ENCODE results near the gene LAMTOR2. TPM values are rescaled to one million over a fixed set of nuclear protein-coding genes. Genes with fewer than 3 reads are reported as not detected.

Gene LAMTOR2
- total RNA-seq, 1 donor from 2014 or later = 69.9 TPM

DNA sequence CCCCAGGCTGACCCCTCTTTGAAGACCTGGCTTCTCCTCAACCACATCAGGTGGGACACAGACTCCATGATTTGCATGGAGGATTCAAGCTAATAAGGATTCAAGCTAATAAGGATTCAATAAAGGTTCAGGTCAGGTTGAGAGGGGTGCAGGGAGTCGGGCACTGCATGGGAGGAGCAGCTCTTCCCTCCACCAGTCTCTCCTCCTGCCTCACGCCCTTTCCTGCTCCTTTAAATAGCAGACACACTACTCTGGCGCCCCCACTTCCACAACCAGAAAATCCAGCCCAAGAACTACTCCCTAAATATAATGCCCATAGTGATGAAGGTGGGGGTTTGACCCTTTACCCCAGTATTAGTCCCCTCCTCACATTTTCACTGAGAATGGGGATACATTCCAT, 20.6 kb downstream of the LAMTOR2 start:
- H3K27ac Mint-ChIP-seq = no peak overlapping the region
- H3K9me3 Mint-ChIP-seq = no peaks in the 10 kb centered on the region
- H3K36me3 Mint-ChIP-seq (ENCODE audit: low read depth) = no peaks in the 10 kb centered on the region
- intact Hi-C loops (cut with micrococcal nuclease) = no loop called here
- no peak overlapping the region for H3K4me3 Mint-ChIP-seq
- no peak for DNase-seq
- H3K27me3 Mint-ChIP-seq = peaks cover 45% of the 10 kb centered on the region
- peaks cover 2% of the 10 kb centered on the region for H3K4me1 Mint-ChIP-seq

DNA sequence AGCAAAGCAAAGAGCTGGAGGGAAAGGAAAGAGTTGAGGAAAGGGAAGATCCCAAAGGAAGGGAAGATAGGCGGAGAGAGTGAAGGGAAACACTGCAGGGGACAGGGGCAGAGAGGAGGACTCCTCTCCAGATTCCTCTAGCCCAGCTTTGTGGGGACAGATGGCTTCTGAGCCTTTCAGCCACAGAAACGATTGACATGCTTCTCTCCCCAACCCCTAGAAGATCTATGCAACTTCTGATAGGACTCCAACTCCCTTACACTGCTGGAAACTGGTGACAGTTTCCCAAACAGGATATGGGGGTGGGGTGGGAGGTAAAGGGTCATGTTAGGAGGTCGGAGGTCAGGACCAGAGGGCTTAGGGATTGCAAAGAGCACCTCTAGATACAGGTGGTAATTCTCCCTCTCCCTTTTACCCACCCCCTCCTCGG, 21.2 kb downstream of the LAMTOR2 start:
- H3K27me3 Mint-ChIP-seq = peaks cover 50% of the 10 kb centered on the region
- DNase-seq = no peak
- intact Hi-C loops (cut with micrococcal nuclease) = no loop called here
- H3K27ac Mint-ChIP-seq = no peak overlapping the region
- H3K4me1 Mint-ChIP-seq = peaks cover 2% of the 10 kb centered on the region
- no peaks in the 10 kb centered on the region for H3K9me3 Mint-ChIP-seq
- no peak overlapping the region for H3K4me3 Mint-ChIP-seq
- no peaks in the 10 kb centered on the region for H3K36me3 Mint-ChIP-seq (ENCODE audit: low read depth)

DNA sequence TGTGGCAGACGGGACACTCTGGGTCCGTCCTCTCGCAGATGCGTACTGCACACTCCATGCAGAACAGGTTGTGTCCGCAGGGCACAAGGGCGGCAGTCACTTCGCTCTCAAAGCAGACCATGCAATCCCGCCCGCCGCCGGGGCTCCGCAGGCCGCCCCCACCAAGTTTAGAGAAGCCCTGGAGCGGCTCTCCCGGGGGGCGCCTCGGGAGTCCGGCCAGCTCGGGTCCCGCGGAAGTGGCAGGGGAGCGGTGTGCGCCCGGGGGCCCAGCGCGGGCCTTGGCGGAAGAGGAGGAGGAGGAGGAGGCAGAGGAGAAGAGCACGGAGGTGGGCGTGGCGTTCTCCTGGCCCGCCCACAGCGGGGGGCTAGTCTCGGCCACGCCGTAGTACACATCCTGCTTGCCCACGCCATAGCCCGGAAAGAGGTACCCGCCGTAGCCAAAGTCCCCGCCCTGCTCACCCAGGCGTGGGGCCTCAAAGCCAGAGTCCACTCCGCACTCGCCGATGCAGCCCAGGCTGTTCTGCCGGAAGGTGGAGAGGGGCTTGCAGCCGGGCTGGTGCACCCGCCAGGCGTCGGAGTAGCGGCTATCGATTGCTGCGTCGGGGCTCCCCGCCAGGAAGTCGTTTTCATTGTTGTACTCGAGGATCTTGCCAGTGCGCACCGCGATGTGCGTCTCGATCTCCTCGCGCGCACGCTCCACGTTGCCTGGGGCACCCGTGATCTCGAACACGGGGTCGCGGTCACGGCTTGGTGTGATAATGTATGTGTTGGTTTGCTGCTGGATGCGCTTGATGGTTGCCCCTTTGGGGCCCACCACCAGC, 22.2 kb downstream of the LAMTOR2 start:
- Mint-ChIP-seq H3K4me3 (no peak overlapping the region), H3K36me3 (ENCODE audit: low read depth) (no peaks in the 10 kb centered on the region), H3K4me1 (peaks cover 5% of the 10 kb centered on the region), H3K9me3 (no peaks in the 10 kb centered on the region), H3K27ac (no peak overlapping the region), H3K27me3 (peaks cover 51% of the 10 kb centered on the region)
- intact Hi-C loops (cut with micrococcal nuclease) = no loop called here
- no peak for DNase-seq

DNA sequence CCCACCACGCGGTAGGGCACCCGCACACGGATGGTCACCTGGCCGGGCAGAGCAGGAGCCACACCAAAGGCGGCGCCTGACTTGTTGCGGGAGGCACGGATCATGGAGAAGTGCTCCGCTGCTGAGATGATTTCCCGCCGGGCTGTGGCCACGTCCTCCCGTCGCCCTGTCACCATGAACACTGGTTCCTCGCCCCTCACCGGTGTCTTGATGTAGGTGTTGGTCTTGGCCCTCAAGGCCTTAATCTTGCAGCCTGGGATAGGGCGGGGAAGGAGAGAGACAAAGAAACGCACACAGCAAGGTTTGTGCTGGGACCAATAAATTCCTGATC, 22.8 kb downstream of the LAMTOR2 start:
- Mint-ChIP-seq H3K27me3 (peaks cover 52% of the 10 kb centered on the region), H3K27ac (no peak overlapping the region), H3K4me3 (no peak overlapping the region), H3K4me1 (peaks cover 5% of the 10 kb centered on the region), H3K9me3 (no peaks in the 10 kb centered on the region), H3K36me3 (ENCODE audit: low read depth) (no peaks in the 10 kb centered on the region)
- DNase-seq = no peak
- intact Hi-C loops (cut with micrococcal nuclease) = no loop called here

DNA sequence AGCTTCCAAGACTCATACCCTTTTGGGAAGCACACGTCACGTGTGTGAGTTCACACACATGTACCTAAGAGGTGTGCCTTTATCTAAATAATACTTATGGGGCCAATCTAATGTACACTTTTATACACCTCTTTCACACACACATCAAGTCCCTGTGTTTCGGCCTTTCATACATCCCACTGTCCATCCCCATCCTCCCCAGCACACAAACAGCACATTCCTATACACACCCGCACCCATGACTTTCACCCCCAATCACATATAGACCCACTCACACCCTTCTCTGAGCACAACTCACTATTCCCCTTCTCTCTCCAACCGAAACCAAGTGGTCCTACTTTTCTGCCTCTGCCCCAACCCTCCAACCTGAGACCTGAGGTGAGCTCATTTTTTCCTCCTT, 24.1 kb downstream of the LAMTOR2 start:
- no peak overlapping the region for H3K4me3 Mint-ChIP-seq
- H3K27ac Mint-ChIP-seq = no peak overlapping the region
- peaks cover 11% of the 10 kb centered on the region for H3K4me1 Mint-ChIP-seq
- no peaks in the 10 kb centered on the region for H3K36me3 Mint-ChIP-seq (ENCODE audit: low read depth)
- H3K9me3 Mint-ChIP-seq = no peaks in the 10 kb centered on the region
- H3K27me3 Mint-ChIP-seq = peaks cover 53% of the 10 kb centered on the region
- intact Hi-C loops (cut with micrococcal nuclease) = no loop called here
- DNase-seq = no peak

- Mint-ChIP-seq H3K27ac (no peak overlapping the region), H3K4me1 (peaks cover 11% of the 10 kb centered on the region), H3K9me3 (no peaks in the 10 kb centered on the region), H3K4me3 (no peak overlapping the region), H3K36me3 (ENCODE audit: low read depth) (no peaks in the 10 kb centered on the region), H3K27me3 (peaks cover 59% of the 10 kb centered on the region)
- intact Hi-C loops (cut with micrococcal nuclease) = no loop called here
- DNase-seq = no peak
Measured at GRCh38 chr1:156079762-156080161, 25.2 kb downstream of the LAMTOR2 start.

- DNase-seq = no peak
- Mint-ChIP-seq H3K9me3 (no peaks in the 10 kb centered on the region), H3K27ac (no peak overlapping the region), H3K36me3 (ENCODE audit: low read depth) (no peaks in the 10 kb centered on the region), H3K4me3 (no peak overlapping the region), H3K27me3 (peaks cover 62% of the 10 kb centered on the region), H3K4me1 (peaks cover 11% of the 10 kb centered on the region)
- intact Hi-C loops (cut with micrococcal nuclease) = no loop called here
Measured at GRCh38 chr1:156080241-156080862, 25.8 kb downstream of the LAMTOR2 start.

DNA sequence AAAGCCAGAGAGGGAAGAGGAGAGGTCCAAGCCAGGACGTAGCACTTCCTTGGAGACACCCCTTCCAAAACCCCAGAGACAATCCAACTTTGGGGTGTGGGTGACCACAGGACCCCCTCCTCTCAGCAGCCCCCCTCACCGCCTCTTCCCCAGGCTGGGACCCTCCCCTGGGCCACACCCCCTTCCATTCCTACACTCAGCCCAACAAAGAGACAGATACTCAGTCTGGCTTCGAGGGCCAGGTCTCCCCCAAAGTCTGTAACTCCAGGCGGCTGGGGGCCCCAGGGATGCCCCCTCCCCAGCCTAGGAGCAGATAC, 26.2 kb downstream of the LAMTOR2 start:
- H3K27me3 Mint-ChIP-seq = peaks cover 63% of the 10 kb centered on the region
- H3K36me3 Mint-ChIP-seq (ENCODE audit: low read depth) = no peaks in the 10 kb centered on the region
- H3K4me1 Mint-ChIP-seq = peaks cover 9% of the 10 kb centered on the region
- peak overlapping the region; percentile 61 for H3K4me3 Mint-ChIP-seq
- no peak overlapping the region for H3K27ac Mint-ChIP-seq
- intact Hi-C loops (cut with micrococcal nuclease) = no loop called here
- DNase-seq = no peak
- H3K9me3 Mint-ChIP-seq = no peaks in the 10 kb centered on the region

DNA sequence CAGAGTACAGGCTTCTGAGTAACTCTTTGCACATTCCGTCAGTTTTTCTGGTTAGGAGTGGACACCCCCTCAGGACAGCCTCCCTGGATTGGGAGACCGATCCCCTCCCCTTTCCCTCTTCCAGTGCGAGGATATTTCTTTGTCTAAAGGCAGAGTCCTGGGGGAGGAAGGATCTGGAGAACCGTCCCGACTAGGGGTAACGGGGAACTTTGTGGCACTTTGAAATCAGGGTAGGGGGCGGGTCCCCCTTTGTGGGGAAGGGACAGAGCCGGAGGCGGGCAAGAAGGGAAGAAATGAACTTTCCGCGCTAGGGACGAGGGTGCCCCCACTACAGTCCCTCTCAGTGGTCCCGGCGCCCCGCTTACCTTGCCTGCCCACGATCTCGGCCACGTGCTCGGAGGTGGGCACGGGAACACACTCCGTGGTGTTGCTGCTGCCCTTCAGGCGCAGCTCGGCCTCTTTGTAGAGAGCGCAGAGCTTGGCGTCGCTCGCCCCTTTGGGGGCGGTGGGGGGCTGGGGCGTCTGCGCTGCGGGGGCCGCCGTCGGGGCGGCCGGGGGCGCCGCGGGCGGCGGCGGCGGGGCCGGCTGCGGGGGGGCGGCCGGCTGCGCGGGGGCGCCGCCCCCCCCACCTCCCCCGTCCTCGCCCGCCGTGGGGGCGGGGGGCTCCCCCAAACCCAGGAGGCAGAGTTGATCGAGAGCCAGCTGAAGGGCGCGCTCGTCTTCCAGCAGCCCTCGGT, 26.8 kb downstream of the LAMTOR2 start:
- no peak overlapping the region for H3K27ac Mint-ChIP-seq
- peaks cover 9% of the 10 kb centered on the region for H3K4me1 Mint-ChIP-seq
- intact Hi-C loops (cut with micrococcal nuclease) = no loop called here
- H3K9me3 Mint-ChIP-seq = no peaks in the 10 kb centered on the region
- H3K27me3 Mint-ChIP-seq = peaks cover 66% of the 10 kb centered on the region
- H3K36me3 Mint-ChIP-seq (ENCODE audit: low read depth) = no peaks in the 10 kb centered on the region
- H3K4me3 Mint-ChIP-seq = peak overlapping the region; percentile 87
- DNase-seq = no peak

- H3K27ac Mint-ChIP-seq = no peak overlapping the region
- H3K9me3 Mint-ChIP-seq = no peaks in the 10 kb centered on the region
- DNase-seq = no peak
- peak overlapping the region; percentile 87 for H3K4me3 Mint-ChIP-seq
- H3K36me3 Mint-ChIP-seq (ENCODE audit: low read depth) = no peaks in the 10 kb centered on the region
- H3K27me3 Mint-ChIP-seq = peaks cover 72% of the 10 kb centered on the region
- peaks cover 9% of the 10 kb centered on the region for H3K4me1 Mint-ChIP-seq
- intact Hi-C loops (cut with micrococcal nuclease) = loop anchor here (1.0 kb wide), 1 partner anchor 28 kb away; the partner anchor contains the start of gene LAMTOR2
Measured at GRCh38 chr1:156081917-156082308, 27.3 kb downstream of the LAMTOR2 start.

- Mint-ChIP-seq H3K4me3 (peak within 1 kb of the TSS; percentile 87), H3K9me3 (no peaks in the 10 kb centered on the region), H3K4me1 (peaks cover 9% of the 10 kb centered on the region), H3K27ac (no peak within 1 kb of the TSS), H3K27me3 (peaks cover 76% of the 10 kb centered on the region), H3K36me3 (ENCODE audit: low read depth) (no peaks in the 10 kb centered on the region)
- peak; percentile 90 for DNase-seq
- intact Hi-C loops (cut with micrococcal nuclease) = loop anchor here (1.0 kb wide), 1 partner anchor 28 kb away; the partner anchor contains the start of gene LAMTOR2
Measured at GRCh38 chr1:156082309-156083091, 27.9 kb downstream of the LAMTOR2 start, which contains the start of gene MEX3A. TSS of gene MEX3A (minus strand) at chr1:156082465. CDS start at chr1:156081998, 467 bp downstream.

DNA sequence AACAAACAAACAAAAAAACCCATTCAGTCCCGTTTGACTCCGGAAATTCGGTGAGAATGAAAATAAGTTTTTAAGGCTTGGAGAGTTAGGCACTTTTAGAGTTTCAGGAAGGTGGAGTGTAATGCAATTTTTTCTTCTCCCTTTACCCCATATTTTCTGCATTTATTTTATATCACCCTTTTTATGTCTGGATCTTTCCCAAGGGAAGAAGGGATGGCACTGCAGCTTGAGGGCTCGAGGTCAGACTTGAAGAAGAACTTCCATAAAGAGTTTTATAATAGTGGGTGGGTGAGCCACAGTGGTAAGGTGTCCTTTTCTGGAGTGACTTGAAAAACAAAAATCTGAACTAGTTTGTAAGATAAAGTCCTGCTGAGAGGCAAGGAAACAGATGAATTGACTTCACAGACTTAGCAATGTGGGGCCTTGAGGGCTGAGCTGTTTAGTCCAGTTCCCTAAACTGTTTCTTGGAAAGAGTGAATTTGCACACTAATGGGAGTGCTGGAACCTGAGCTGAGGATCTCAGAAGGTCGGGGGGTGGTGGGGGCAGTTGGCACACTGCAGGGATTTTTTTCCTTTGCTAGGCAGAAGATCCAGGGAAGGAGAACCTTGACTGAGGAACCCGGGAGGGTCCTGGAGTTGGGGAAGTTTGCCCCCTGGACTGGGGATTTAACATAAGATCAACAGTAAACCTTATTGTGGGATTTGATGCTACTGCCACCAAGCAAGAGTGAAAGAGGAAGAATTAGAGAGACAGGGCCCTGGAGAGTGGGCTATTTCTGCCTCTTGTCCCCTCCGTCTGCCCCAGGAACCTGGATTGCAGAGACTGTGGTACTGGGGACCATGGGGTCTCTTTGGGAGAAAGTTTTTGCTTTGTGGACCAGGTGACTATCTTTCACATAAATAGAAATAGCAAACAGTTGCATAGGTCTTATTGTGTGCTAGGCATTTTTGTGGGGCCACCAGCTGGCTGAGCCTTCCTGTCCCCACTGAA, 29.5 kb downstream of the LAMTOR2 start:
- no peaks in the 10 kb centered on the region for H3K36me3 Mint-ChIP-seq (ENCODE audit: low read depth)
- H3K27me3 Mint-ChIP-seq = peaks cover 66% of the 10 kb centered on the region
- no peaks in the 10 kb centered on the region for H3K9me3 Mint-ChIP-seq
- H3K4me1 Mint-ChIP-seq = peaks cover 9% of the 10 kb centered on the region
- peak overlapping the region; percentile 45 for H3K4me3 Mint-ChIP-seq
- H3K27ac Mint-ChIP-seq = no peak overlapping the region
- intact Hi-C loops (cut with micrococcal nuclease) = no loop called here
- DNase-seq = no peak

- intact Hi-C loops (cut with micrococcal nuclease) = no loop called here
Measured at GRCh38 chr1:156086256-156086662, 31.7 kb downstream of the LAMTOR2 start.

More at GRCh38 chr1:156086256-156086662, 31.7 kb downstream of the LAMTOR2 start:
- Mint-ChIP-seq H3K9me3 (no peaks in the 10 kb centered on the region), H3K27ac (no peak overlapping the region), H3K27me3 (peaks cover 52% of the 10 kb centered on the region), H3K36me3 (ENCODE audit: low read depth) (no peaks in the 10 kb centered on the region), H3K4me3 (no peak overlapping the region), H3K4me1 (peaks cover 10% of the 10 kb centered on the region)
- DNase-seq = no peak
